ENCODE results near the gene LARP4B.

Gene LARP4B

DNA sequence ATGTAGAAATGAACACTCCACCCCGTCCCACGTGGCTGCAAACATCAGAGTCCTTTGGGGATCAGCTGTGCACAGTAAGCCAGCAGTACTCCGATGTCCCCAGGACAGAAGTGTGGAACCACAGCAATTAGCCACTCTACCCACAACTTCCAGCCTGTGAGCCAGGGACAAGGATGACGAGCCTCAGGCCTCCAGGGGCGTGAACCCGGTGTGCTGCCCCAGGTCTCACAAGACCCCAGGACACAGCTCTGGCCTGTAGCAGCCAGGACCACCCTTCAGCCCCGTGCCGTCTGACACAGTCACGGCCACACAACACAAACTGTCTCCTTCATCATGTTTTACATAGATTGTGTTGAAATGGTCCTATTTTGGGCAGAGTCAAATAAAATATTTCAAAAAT, 129.0 kb downstream of the LARP4B start:
- Histone ChIP-seq H3K36me3 (ENCODE audit: insufficient read depth, low read length) (no peaks in the 10 kb centered on the region; the same call in 1 of the 2 replicates), H3K4me3 (no peak overlapping the region), H3K27ac (no peak overlapping the region), H3K9me3 (ENCODE audit: low read depth, low read length) (no peaks in the 10 kb centered on the region), H3K9ac (ENCODE audit: insufficient read length) (no peak overlapping the region)
- no peak for DNase-seq (ENCODE audit: low read depth, low spot score)
- no peak for TF ChIP-seq EZH2 (IDR thresholded peaks at IDR 0.05)
- TF ChIP-seq POLR2AphosphoS5 (IDR thresholded peaks at IDR 0.05; ENCODE audit: borderline replicate concordance, low read depth, low read length): no peak
- no peak for TF ChIP-seq FOXP2 (optimal IDR thresholded peaks at IDR 0.05; ENCODE audit: control extremely low read depth, extremely low read length, insufficient read depth)

DNA sequence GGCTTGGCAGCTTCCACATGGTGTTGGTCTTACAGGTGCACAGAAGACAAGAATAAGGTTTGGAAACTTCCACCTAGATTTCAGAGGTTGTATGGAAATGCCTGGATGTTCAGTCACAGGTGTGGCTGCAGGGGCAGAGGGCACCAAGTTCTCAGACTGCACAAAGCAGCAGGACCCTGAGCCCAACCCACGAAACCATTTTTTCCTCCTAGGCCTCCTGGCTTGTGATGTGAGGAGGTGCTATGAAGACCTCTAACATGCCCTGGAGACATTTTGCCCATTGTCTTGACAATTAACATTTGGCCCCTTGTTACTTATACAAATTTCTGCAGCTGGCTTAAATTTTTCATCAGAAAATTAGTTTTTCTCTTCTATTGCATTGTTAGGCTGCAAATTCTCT, 134.3 kb downstream of the LARP4B start:
- H3K9ac ChIP-seq (ENCODE audit: insufficient read length): no peak overlapping the region
- no peaks in the 10 kb centered on the region; the same call in 1 of the 2 replicates for H3K36me3 ChIP-seq (ENCODE audit: insufficient read depth, low read length)
- H3K9me3 ChIP-seq (ENCODE audit: low read depth, low read length): no peaks in the 10 kb centered on the region
- TF ChIP-seq FOXP2 (optimal IDR thresholded peaks at IDR 0.05; ENCODE audit: control extremely low read depth, extremely low read length, insufficient read depth) (no peak), EZH2 (IDR thresholded peaks at IDR 0.05) (no peak), POLR2AphosphoS5 (IDR thresholded peaks at IDR 0.05; ENCODE audit: borderline replicate concordance, low read depth, low read length) (no peak)
- H3K27ac ChIP-seq: no peak overlapping the region
- H3K4me3 ChIP-seq: no peak overlapping the region
- DNase-seq (ENCODE audit: low read depth, low spot score): no peak

DNA sequence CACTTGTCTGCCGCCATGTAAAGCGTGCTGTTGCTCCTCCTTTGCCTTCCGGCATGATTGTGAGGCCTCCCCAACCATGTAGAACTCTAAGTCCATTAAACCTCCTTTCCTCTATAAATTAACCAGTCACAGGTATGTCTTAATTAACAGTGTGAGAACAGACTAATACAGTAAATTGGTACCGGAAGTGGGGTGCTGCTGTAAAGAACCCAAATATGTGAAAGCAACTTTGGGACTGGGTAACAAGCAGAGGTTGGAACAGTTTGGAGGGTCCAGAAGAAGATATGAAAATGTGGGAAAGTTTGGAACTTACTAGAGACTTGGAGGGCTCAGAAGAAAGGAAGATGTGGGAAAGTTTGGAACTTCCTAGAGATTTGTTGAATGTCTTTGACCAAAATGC, 135.3 kb downstream of the LARP4B start:
- DNase-seq (ENCODE audit: low read depth, low spot score): no peak
- TF ChIP-seq EZH2 (IDR thresholded peaks at IDR 0.05) (no peak), POLR2AphosphoS5 (IDR thresholded peaks at IDR 0.05; ENCODE audit: borderline replicate concordance, low read depth, low read length) (no peak), FOXP2 (optimal IDR thresholded peaks at IDR 0.05; ENCODE audit: control extremely low read depth, extremely low read length, insufficient read depth) (no peak)
- no peaks in the 10 kb centered on the region; the same call in 1 of the 2 replicates for H3K36me3 ChIP-seq (ENCODE audit: insufficient read depth, low read length)
- no peaks in the 10 kb centered on the region for H3K9me3 ChIP-seq (ENCODE audit: low read depth, low read length)
- no peak overlapping the region for H3K4me3 ChIP-seq
- no peak overlapping the region for H3K27ac ChIP-seq
- H3K9ac ChIP-seq (ENCODE audit: insufficient read length): no peak overlapping the region

- Histone ChIP-seq H3K36me3 (ENCODE audit: insufficient read depth, low read length) (no peaks in the 10 kb centered on the region; the same call in 1 of the 2 replicates), H3K27ac (no peak overlapping the region), H3K9me3 (ENCODE audit: low read depth, low read length) (no peaks in the 10 kb centered on the region), H3K4me3 (no peak overlapping the region), H3K9ac (ENCODE audit: insufficient read length) (no peak overlapping the region)
- no peak for DNase-seq (ENCODE audit: low read depth, low spot score)
- no peak for TF ChIP-seq EZH2 (IDR thresholded peaks at IDR 0.05)
- no peak for TF ChIP-seq POLR2AphosphoS5 (IDR thresholded peaks at IDR 0.05; ENCODE audit: borderline replicate concordance, low read depth, low read length)
- TF ChIP-seq FOXP2 (optimal IDR thresholded peaks at IDR 0.05; ENCODE audit: control extremely low read depth, extremely low read length, insufficient read depth): no peak
Measured at GRCh38 chr10:794382-794956, 137.0 kb downstream of the LARP4B start.

DNA sequence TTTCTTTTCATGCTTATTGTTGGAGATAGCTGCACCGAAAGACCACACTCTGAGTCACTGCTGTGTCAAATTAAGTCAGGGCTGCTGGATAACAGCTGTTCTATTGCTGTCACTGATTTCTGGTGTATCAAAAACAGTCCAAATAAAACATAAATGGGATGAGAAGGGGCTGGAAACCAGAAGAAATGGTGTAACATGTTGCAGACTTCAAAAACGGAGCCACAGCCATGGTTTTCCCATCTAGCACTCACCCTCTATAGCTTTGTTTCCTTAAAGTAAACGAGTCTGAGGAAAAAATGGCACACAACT, 138.8 kb downstream of the LARP4B start:
- H3K36me3 ChIP-seq (ENCODE audit: insufficient read depth, low read length): no peaks in the 10 kb centered on the region
- DNase-seq (ENCODE audit: low read depth, low spot score): no peak
- no peak for TF ChIP-seq FOXP2 (optimal IDR thresholded peaks at IDR 0.05; ENCODE audit: control extremely low read depth, extremely low read length, insufficient read depth)
- no peak for TF ChIP-seq EZH2 (IDR thresholded peaks at IDR 0.05)
- TF ChIP-seq POLR2AphosphoS5 (IDR thresholded peaks at IDR 0.05; ENCODE audit: borderline replicate concordance, low read depth, low read length): no peak
- H3K27ac ChIP-seq: no peak overlapping the region
- no peaks in the 10 kb centered on the region for H3K9me3 ChIP-seq (ENCODE audit: low read depth, low read length)
- H3K4me3 ChIP-seq: no peak overlapping the region
- H3K9ac ChIP-seq (ENCODE audit: insufficient read length): no peak overlapping the region

DNA sequence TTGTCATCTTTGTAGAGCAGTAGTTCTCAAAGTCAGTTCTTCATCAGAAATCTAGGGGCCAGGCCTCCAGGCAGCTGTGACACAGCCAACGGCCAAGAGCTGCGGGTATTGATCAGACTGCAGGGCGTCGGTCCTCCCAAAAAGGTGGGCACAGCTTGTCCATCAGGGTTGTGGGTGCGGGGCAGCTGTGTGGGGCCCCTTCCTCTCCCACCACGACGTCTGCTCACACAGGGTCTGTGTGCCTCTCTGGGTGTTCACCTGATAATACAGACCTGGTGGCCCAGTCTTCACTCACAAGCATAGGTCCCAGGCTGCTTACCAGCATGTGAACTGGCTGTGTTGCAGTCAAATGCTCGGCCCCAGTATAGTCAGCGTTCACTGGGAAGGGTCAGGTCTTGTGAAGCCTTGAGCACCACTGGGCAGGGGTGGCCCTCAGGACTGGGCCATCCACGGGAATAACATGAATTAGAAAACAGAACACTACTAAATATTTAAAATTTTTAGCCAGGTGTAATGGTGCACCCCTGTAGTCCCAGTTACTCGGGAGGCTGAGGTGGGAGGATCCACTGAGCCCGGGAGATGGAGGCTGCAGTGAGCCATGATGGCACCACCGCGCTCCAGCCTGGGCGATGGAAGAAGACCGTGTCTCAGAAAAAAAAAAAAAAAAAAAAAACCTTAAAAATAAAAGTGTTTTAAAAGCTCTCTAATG, 139.3 kb downstream of the LARP4B start:
- Histone ChIP-seq H3K27ac (no peak overlapping the region), H3K9me3 (ENCODE audit: low read depth, low read length) (no peaks in the 10 kb centered on the region), H3K36me3 (ENCODE audit: insufficient read depth, low read length) (no peaks in the 10 kb centered on the region), H3K9ac (ENCODE audit: insufficient read length) (no peak overlapping the region), H3K4me3 (no peak overlapping the region)
- no peak for TF ChIP-seq POLR2AphosphoS5 (IDR thresholded peaks at IDR 0.05; ENCODE audit: borderline replicate concordance, low read depth, low read length)
- TF ChIP-seq EZH2 (IDR thresholded peaks at IDR 0.05): no peak
- no peak for TF ChIP-seq FOXP2 (optimal IDR thresholded peaks at IDR 0.05; ENCODE audit: control extremely low read depth, extremely low read length, insufficient read depth)
- DNase-seq (ENCODE audit: low read depth, low spot score): no peak

DNA sequence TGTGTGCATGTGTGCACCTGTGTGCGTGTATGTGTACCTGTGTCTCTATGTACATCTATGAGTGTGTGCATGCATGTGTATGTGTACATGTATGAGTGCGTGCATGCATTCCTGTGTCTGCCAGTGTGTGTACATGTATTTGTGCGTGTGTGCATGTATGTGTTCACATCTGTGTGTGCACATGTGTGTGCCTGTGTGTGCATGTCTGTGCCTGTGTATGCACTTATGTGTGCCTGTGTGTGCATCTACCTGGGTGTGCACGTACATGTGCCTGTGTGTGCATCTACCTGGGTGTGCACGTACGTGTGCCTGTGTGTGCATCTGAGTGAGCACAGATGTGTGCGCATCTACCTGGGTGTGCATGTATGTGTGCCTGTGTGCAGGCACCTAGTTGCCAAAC, 139.9 kb downstream of the LARP4B start:
- Histone ChIP-seq H3K27ac (no peak overlapping the region), H3K4me3 (no peak overlapping the region), H3K36me3 (ENCODE audit: insufficient read depth, low read length) (no peaks in the 10 kb centered on the region), H3K9ac (ENCODE audit: insufficient read length) (no peak overlapping the region), H3K9me3 (ENCODE audit: low read depth, low read length) (no peaks in the 10 kb centered on the region)
- TF ChIP-seq POLR2AphosphoS5 (IDR thresholded peaks at IDR 0.05; ENCODE audit: borderline replicate concordance, low read depth, low read length): no peak
- no peak for TF ChIP-seq FOXP2 (optimal IDR thresholded peaks at IDR 0.05; ENCODE audit: control extremely low read depth, extremely low read length, insufficient read depth)
- no peak for DNase-seq (ENCODE audit: low read depth, low spot score)

- Histone ChIP-seq H3K4me3 (no peak overlapping the region), H3K36me3 (ENCODE audit: insufficient read depth, low read length) (no peaks in the 10 kb centered on the region), H3K9me3 (ENCODE audit: low read depth, low read length) (no peaks in the 10 kb centered on the region), H3K27ac (no peak overlapping the region), H3K9ac (ENCODE audit: insufficient read length) (no peak overlapping the region)
- no peak for TF ChIP-seq EZH2 (IDR thresholded peaks at IDR 0.05)
- no peak for DNase-seq (ENCODE audit: low read depth, low spot score)
Measured at GRCh38 chr10:790821-791551, 140.5 kb downstream of the LARP4B start.
